GM18868 (cell line): Measurements from ENCODE around the gene DNAAF3.
"Not testable (repeated sequence)": the region's sequence is repeated elsewhere in the genome, so short reads cannot be mapped to it uniquely, and the experiment has no call there.

Experiments used
- ATAC-seq: cut with Tn5 transposase; IDR thresholded peaks from one replicate; pipeline ENCODE4 v1.9.1; 2021; ENCODE audit warnings: mild to moderate bottlenecking, moderate library complexity; ENCODE audit not compliant: unreplicated experiment

DNAAF3 gene

GRCh38 chr19:55176076-55176475 is 9.7 kb upstream of the DNAAF3 start:
- no peak for ATAC-seq

- ATAC-seq = no peak
These were observed 8.9 kb upstream of the DNAAF3 start for GRCh38 chr19:55175117-55175867.

GRCh38 chr19:55174425-55175116 is 8.2 kb upstream of the DNAAF3 start:
- no peak for ATAC-seq

- ATAC-seq = no peak
These were observed 7.4 kb upstream of the DNAAF3 start for GRCh38 chr19:55173714-55174409.

GRCh38 chr19:55173186-55173713 is 6.8 kb upstream of the DNAAF3 start:
- no peak for ATAC-seq

- ATAC-seq = no peak
These were observed 6.3 kb upstream of the DNAAF3 start for GRCh38 chr19:55172741-55173140.

GRCh38 chr19:55172318-55172717 is 5.9 kb upstream of the DNAAF3 start:
- ATAC-seq = not testable (repeated sequence)

- ATAC-seq = no peak
These were observed 5.0 kb upstream of the DNAAF3 start for GRCh38 chr19:55171440-55171839.

- no peak for ATAC-seq
These were observed 2.7 kb upstream of the DNAAF3 start for GRCh38 chr19:55169136-55169535.

- ATAC-seq = no peak
These were observed 372 bp downstream of the DNAAF3 start for GRCh38 chr19:55165952-55166529.

GRCh38 chr19:55161571-55162322 is 4.7 kb downstream of the DNAAF3 start:
- ATAC-seq = no peak

- no peak for ATAC-seq
These were observed 5.4 kb downstream of the DNAAF3 start for GRCh38 chr19:55160986-55161365.

- ATAC-seq = peak; percentile 67
These were observed 6.1 kb downstream of the DNAAF3 start for GRCh38 chr19:55160128-55160985.

GRCh38 chr19:55158848-55159749 is 7.3 kb downstream of the DNAAF3 start:
- no peak for ATAC-seq

- no peak for ATAC-seq
These were observed 8.0 kb downstream of the DNAAF3 start for GRCh38 chr19:55158423-55158822.

GRCh38 chr19:55157064-55157908 is 9.1 kb downstream of the DNAAF3 start, which contains the start of gene TNNI3:
TSS of gene TNNI3 (minus strand) at chr19:55157732. CDS start at chr19:55157589, 143 bp downstream.
- ATAC-seq = no peak

- no peak for ATAC-seq
These were observed 10.0 kb downstream of the DNAAF3 start for GRCh38 chr19:55156202-55157063.
